HG03025 (cell line): Measurements from ENCODE around the gene KSR2.
"Not testable (repeated sequence)": the region's sequence is repeated elsewhere in the genome, so short reads cannot be mapped to it uniquely, and the experiment has no call there.

Experiments used
- ATAC-seq: cut with Tn5 transposase; IDR thresholded peaks from one replicate; pipeline ENCODE4 v1.9.1; 2021; ENCODE audit warnings: mild to moderate bottlenecking, moderate library complexity; ENCODE audit not compliant: unreplicated experiment, low FRiP score

KSR2 gene

DNA sequence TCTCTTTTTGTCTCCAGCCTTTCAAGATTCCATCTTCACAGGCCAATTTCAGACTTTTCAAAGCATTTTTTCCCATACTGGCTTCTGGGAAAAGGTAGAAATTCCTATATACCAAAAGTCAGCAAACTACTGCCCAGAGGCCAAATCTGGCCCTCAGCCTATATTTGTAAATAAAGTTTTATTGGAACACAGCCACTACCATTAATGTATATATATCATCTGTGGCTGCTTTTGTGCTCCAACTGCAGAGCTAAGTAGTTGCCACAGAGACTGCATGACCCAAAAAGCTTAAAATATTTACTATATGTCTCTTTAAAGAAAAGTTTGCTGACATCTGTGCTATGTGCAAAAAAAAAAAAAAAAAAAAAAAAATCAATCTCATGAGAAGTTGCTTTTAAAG, 76.3 kb downstream of the KSR2 start:
- no peak for ATAC-seq

DNA sequence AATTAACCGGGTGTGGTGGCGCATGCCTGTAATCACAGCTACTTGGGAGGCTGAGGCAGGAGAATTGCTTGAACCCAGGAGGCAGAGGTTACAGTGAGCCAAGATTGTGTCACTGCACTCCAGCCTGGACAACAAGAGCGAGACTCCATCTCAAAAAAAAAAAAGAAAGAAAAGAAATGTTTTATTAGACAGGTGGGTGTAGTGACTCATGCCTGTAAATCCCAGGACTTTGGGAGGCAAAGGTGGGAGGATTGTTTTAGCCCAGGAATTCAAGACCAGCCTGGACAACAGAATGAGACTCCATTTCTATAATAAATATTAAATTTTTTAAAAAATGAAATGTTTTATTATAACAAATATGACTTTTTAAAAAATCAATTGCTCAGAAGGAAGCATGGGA, 77.5 kb downstream of the KSR2 start:
- ATAC-seq, result not testable (repeated sequence)

DNA sequence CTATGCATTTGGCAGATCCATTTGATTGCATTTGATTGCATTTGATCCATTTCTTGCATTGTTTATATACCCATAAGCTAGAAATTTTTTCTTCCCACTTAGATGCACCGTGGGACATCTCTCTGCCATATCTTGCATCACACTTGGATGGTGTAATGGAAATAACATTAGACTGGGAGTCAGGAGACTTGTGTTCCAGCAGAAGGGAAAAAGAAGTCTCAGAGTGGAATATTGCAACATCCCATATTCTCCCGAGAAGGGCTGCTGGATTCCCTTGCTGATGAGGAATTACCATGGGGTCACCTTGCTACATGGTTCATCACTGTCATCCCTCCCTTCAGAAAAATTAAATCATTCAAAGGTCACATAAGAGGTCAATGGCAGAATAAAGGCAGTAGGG, 78.1 kb downstream of the KSR2 start:
- no peak for ATAC-seq

DNA sequence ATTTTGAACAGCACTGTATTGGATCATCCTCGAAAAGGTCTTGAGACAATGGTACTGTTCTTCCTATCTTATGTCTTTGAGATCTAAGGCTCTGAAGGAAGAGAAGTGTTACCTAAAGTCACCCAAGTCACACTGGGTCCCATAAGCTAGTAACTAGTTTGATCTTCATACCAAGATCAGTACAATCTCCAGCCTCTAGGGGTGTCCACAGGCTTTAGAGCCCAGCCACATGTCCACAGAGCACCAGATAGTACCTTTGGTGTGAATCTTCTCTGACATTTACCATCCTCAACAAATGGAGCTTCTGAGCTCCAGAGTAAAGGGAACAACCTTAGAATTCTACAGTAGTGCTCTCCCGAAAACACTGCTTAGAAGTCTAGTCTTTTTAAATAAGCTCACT, 78.7 kb downstream of the KSR2 start:
- ATAC-seq, result no peak

DNA sequence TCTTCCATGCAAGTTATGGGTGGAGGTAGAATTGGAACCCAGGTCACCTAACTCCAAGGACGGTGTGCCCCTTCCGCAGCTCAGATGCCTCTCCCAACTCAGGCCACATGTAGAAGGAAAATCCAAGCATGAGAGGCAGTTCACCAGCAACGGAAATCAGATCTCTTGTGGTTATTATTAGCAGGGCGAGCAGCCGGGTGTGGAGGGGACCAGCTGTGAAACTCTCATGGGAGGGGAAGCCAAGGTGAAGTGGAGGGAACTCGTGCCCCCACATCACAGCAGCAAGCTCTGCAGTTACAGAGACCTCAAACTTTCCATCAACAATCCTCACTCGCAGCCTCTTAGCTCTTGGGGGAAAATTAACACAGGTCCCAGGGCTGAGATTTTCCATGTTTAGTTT, 79.7 kb downstream of the KSR2 start:
- no peak for ATAC-seq

DNA sequence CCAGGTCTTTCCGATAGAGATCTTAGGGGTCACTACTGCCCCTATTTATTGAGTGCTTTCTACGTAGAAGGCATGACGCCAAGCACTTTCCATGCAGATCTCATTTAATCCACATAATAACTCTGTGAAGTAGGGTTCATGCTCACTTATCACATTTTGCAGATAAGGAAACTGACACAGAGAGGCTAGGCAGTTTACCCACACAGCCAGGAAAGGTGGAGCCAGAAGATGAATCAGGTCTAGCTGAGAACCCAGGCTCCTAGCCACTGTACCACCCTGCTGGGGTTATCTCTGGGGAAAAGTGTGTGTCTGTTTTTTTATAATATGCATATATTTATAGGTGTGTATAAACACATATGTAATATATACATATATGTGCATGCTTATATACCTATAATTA, 83.6 kb downstream of the KSR2 start:
- ATAC-seq, result no peak

DNA sequence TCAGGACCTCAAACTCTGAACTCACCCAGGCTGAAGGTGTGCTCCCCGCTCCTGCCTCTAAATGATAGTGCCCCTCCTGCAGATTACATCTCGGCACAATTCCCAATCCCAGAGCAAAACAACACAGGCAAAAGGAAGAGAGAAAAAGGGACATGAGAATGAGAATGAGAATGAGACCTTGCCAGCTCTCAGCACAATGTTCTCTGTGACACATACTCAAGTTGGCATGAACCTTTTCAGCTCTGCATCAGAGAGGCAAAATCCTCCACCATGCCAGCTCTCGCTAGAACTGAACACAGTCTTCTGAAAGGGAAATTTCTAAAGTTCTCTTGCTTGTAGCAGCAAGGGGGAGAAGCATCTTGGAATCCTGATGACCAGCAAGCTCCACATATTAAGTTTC, 84.6 kb downstream of the KSR2 start:
- ATAC-seq, result no peak

DNA sequence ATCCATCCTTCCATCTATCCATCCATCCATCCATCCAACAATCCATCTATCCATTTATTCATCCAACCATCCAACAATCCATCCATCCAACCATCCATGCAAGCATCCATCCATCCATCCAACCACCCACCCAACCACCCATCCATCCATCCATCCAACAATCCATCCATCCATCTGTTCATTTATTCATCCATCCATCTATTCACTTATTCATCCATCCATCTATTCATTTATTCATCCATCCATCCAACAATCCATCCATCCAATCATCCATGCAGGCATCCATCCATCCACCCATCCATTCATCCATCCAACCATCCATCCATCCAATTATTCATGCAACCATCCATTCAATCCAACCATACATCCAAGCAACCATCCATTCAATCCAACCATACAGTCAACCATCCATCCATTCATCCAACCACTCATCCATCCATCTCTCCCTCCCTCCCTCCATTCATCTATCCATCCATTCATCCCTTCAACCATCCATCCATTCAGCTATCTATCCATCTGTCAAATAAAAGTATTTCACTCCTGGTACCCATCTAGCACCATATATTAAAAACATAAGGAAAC, 86.1 kb downstream of the KSR2 start:
- ATAC-seq, result no peak

DNA sequence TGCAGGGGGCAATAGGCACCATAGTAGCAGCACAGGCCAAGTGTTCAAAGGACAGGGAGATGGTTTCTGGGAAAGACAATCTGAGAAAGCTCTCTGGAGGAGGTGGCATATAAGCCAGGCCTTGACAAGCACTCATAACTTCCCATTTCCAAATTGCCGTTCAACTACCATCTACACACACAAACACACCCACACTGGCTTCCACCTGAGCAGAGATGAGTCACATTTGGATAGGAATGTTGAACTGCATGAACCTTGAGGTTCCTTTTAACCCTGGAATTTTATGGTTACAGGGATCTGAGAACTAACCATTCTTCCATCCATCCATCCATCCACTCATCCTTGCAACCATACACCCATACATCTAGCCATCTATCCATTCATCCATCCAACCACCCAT, 86.6 kb downstream of the KSR2 start:
- ATAC-seq, result no peak

DNA sequence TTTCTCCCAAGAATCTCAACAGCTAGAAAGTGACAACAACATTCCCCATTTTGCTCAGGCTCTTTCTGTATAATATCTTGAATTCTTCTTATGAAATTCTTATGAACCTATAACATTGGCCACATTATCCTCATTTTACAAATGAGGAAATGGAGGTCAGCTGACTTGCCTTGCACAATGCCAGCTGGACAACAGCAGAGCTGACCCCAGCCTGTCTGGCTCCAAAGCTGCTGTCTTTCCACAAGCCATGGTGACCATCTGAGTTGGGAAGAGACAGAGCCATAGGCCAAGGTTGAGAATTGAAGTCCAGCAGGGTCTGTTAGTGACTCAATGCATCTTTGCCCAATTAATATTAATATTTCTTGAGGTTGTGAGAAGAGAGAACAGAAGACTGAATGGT, 87.3 kb downstream of the KSR2 start:
- no peak for ATAC-seq

DNA sequence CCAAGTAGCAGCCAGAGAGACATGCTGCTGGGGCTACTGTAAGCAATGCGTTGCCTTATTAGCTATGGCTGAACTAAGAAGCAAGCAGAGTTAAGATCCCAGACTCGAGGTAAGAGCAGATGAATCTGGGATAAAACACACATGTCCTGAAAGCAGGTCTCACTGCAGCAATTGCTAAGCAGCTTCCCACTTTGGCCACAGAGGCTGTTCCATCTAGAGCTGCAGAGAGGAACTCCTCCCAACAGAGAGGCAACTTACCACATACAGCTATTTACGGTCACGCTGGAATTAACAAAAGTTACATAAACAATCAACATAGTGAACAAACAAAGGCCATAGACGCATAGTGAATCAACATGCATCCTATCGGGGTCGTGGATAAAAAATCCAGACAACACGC, 90.2 kb downstream of the KSR2 start:
- no peak for ATAC-seq

DNA sequence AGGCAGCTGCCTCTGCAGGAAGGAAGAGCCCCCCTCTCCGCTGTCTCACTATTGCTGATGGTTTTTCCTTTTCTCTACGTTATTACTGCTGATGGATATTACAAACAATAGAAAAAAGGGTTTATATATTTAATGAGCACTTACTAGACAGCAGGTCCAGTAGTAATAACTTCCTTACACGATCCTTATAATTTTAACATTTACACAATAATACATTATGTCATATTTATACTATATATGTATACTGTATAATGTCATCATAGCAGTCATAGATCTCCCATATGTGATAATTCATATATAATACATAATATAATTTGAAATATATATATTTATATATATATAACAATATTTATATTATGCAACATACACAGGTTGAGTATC, 92.4 kb downstream of the KSR2 start:
- ATAC-seq, result no peak

DNA sequence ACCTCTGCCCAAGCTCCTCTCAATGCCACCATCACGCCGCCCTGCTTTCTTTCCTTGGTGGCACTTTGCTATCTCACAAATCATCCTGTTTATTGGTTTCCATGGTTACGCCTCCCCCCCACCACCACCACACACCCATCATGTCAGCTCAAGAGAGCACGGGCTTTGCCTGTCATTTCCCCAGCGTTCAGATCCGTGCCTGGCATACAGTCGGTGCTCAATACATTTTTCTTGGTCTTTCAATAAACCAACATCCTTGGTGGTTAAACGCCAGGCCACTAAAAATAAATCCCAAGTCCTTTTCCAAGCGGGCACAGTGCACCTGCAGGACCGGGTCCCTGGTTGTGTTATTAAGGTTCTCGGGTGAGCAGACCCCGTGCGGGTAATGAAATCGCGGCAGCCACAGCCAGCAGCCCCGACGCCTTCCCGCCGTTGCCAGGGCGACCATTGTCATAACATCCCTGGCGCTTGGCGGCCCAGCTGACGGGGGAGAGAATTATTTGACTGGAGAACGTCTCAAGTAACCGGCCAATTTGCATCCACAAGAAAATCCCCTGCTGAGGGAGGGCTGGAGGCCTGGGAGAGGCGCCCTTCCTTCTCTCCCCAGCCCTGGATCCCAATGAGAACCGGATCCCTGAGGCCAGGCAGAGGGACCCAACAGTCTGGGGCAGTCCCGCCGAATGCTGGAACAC, 92.9 kb downstream of the KSR2 start:
- ATAC-seq, result no peak

DNA sequence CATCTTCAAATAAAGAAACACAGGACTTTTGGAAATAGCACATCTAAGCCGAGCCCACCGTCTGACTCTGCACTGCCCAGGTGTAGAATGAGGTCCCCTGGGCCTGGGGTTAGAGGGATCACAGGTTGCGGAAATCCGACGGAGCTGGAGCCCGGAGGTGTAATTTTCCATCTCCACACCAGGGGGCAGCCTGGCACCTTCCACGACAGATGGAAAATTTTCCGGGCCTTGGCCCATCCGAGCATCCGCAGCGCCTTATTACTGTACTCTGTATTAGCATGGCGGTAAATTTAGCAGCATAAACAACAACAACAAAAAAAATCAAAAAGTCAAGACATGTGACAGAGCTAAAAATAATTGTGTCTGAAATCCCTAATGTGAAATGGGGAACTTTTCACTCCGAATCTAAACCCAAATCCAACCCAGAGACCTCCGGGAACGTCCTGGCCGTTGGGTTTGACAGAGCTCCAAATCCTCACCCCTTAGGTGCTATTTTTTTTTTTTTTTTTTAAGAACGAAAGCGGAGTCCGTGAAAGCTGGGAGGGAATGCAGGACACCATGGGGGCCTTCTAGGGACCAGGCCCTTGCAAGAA, 93.9 kb downstream of the KSR2 start:
- ATAC-seq, result no peak

DNA sequence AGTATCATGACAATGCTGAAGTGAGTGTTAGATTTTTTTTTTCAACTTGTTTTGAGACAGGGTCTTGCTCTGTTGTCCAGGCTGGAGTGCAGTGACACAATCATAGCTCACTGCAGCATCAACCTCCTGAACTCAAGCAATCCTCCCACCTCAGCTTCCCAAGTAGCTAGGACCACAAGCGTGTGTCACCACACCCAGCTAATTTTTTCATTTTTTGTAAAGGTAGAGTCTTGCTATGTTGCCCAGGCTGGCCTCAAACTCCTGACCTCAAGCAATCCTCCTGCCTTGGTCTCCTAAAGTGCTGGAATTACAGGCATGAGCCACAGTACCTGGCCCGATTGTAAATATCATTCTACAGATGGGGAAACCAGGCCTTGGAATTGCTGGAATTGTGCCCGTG, 94.6 kb downstream of the KSR2 start:
- ATAC-seq, result not testable (repeated sequence)

DNA sequence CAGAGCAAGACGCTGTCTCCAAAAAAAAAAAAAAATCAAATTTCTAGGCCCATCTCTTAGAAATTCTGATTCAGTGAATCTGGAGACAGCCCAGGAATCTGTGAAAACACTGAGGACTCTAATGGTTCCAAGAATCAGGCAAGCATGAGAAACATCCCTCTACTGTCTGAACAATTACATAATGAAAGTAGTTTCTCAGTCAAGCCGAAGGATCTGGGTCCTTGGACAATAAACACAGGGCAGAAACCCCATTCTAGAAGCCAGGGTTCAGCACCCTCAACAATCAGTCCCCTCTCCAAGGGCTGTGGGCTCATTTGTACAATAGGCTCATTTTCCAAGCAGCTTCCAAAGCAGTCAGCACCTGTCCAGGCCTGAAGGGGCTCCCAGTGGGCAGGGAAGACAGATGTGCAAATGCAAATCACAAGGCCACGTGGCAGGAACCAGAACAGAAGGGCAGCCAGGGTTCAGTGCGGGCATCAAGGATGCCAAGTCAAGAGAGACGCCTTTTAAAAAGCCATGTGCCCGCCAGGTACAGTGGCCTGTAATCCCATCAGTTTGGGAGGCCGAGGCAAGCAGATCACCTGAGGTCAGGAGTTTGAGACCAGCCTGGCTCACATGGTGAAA, 96.1 kb downstream of the KSR2 start:
- ATAC-seq, result no peak

DNA sequence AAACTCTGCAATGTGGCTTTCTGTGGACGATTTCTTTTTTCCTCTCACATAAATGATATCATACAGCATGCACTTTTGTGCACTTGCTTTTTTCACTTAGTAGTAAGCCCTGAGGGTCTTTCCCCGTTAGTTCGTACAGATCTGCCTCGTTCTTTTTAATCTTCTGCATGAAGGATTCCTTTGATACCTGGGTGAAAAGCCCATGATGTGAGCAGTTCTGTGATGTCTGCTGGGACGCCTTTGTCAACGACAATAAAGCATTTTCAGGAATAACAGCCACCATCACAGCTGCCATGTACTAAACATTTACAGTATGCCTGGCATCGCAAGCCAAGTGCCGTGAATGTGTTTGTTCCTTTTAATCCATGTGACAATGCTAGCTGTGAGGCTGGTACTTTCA, 99.2 kb downstream of the KSR2 start:
- ATAC-seq, result no peak

DNA sequence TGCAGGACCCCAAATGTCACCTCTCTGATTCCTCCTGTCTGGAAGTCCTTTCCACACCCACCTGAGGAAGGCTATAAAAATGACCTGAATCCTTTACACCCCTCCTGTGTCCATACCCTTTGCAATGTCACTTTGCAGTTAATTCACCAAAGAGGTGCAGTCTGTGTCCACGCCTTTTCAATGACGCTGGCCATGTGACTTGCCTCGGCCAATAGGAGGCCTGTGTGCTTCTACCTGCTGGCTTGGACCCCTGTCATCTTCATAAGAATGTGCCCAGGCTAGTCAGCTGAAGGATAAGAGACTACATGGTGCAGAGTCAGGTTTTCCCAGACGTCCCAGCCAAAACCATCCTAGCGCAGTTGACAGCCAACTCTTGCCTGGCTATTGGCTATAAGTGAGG, 101.4 kb downstream of the KSR2 start:
- ATAC-seq, result no peak

DNA sequence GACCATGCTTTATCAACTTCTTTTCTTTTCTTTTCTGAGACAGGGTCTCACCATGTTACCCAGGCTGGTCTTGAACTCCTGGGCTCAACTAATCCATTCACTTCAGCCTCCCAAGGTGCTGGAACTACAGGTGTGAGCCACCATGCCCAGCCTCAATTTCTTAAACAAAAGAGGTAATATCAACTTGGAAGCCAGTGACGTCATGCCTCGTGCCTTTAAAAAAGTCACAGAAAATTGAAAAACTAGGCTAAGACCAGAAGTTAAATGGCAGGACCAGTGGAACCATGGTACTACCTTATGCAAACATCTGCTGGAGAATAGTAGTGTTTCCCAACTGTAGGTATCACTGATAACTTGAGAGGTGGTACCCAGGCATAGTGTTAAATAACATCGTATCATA, 103.3 kb downstream of the KSR2 start:
- ATAC-seq, result no peak

DNA sequence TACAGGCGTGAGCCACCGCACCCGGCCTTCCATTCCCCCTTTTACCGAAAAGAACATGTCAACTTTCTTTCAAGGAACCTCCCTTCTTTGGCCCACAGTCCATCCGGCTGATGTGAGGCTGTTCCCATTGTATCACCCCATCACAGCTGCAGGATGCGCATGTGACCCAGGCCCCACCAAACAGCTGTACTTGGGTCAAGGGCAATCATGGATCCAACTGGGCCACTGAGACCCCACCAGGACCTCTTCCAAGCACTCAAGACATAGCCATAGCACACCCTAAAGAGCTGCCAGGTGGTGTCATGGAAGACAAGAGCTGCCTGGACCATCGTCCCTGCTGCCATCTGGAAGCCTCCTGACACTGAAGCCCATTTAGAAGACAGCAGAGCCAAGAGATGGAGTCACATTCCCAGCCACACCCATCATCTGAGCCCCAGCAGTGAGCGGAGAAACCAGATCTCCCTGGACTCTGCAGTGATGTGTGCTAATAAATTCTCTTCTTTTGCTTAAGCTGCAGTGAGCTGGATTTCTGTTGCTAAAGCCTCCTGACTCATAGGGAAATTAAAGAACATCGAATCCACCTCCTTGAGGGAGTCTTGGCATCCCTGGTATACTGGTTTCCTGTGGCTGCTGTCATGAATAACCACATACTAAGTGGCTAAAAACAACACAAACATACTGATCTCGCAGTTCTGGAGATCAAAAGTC, 105.6 kb downstream of the KSR2 start:
- no peak for ATAC-seq

DNA sequence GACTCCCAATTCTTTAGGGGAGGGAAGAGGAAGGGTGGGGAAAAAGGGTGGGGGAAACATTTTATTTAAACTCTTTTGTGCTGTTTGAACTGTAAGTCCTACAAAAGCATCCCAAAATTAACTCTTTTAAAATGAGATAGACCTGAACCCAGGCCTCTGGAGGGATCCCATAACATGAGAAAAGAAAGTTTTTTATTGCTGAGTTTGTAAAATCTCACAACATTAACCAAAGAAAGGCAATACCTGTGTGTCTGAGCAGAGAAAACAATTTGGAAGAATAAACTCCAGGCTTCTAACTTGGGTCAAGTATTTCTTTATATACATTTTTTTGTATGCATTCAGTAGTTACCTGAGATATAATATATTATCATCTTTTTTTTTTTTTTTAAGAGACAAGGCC, 107.1 kb downstream of the KSR2 start:
- ATAC-seq, result no peak
